Stimulated activated CD4-positive, alpha-beta T cell treated with anti-CD3 and anti-CD28 coated beads, Interleukin-15, amount 100 ng/mL, for 1 hour (primary cell): ENCODE results near the gene TBX20.
"Not testable (repeated sequence)": the region's sequence is repeated elsewhere in the genome, so short reads cannot be mapped to it uniquely, and the experiment has no call there.

Source experiments
- DNase-seq, 2 donors: peaks; one replicate each; pipeline ENCODE4 v3.0.0-alpha.2; 2020; ENCODE audit warnings: low read depth in 1 of 2, low spot score in 1 of 2

Gene TBX20

DNA sequence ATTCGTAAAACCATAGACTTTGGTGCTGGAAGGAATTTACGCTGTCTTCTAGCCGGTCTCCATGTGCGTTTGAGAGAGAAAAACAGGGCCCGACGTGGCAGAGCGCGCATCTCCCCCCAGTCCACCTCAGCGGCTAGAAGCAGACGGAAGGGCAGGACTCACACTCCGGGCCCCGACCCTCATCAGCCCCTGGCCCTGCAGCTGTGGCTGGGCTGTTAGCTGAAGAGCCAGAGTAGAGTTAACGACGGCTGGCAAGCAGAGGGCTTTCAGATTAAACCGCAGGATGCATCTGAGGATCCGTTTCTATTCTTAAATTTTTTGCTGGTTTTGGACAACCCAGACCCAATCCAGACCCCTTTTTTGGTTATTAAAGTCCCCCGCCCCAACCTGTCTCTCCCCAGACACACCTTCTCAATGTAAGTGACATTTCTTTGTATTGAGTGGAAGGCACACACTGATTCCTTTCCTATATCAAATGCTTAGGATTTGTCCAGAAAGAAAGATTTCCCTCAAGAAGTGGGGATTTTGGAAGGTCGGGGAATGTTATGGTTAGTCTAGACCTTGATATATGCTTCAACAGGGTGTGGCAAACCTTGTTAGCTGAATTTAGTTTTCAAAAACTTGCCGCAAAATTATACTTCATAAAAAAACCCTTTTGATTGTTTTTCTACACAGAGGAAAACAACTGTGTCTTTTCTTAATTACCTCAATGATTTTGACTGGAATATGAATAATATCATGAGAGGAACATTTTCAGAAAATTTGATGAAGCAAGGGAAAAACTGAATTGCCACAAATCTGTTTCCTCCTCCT lies 1.7 kb upstream of the TBX20 start:
- no peak for DNase-seq

DNA sequence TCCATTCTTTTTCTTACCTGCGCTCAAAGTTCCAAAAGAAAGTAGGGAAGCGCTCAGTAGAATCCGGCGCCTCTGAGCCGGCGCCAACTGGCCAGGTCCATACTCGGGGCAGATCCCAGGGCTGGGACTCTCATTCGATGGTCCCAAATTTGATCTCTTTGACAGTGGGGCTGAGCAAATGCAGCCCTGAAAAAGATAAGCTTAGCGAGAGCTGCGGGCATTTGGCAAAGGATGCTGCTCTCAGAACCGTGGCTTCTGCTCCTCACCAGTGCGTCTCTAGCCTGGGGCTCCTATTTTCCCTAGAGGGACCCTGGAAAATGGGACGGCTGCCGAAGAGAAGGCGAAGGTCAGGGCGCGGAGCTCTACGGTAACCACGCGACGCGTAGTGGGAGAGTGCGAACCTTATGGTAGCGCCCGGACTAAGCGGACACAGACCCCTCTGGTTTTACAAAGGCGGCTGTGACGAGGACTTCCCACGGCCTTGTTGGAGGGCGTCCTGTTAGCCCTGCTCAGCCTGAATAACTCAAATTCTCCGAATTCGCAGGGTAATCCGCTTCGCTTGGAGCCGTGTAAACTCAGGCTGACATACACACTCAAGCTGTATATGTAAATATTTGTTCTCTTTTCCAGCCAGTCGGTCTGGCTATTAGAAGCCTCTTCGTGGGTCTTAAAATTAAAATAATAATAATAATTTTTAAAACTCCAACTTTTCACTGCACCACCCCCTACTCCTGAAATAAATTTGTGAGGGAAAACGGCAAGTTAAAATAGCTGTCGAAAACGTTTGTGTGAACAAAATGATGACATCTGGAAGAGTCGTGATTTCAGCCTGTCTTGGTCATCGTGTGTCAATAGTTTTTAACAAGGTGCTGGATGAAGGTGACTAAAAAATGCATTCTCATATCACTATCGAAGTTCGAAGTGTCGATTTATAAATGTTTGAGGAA lies 869 bp upstream of the TBX20 start:
- no peak for DNase-seq

DNA sequence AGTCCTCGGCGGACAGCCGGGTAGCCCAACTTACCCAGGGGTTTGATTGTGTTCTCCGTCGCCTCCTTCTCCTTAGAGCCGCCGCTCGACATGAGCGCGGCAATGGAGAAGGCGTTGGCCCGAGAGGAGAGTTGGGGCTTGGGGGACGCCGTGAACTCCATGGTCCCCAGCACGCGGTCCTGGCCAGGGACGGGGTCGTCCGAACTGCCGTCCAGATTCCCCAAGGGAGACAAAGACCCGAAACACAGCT lies 515 bp downstream of the TBX20 start:
- DNase-seq: no peak

DNA sequence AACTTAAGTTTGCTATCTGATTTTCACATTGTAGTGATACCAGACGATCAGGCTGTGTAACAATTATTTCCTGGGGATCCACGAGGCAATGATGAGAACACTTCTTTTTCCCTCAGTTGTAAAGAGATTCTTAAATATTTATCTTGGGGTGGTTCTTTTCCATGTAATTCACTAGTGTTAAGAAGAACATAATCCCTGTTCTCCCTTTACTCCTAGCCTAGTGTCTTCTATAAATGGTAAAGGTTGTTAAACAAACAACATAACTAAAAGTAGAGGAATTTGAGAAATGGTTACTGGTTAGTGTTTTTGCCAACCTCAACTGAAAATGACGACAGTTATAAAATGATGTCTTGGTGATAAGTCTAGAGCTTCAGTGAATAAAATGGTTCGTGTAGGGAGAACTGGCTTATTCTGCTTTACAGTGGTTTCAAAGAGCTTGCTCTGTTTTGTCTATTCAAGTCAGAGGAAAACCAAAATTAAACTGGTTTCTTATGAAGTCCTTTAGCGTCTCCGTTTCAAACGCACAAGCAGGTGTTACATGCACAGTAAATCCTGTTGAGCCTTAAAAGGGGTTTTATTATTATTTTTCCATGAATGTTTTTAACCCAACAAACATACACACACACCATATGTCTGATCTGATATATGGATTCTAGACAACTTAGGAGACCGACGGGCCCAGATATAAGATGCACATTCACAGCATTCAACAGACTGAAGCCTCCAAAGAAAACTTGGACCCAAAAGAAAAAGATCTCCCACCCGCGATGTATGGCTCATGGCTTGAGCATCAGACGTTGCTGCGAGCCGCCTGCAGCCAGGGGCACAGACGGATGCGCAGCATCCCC lies 1.1 kb downstream of the TBX20 start:
- no peak for DNase-seq

DNA sequence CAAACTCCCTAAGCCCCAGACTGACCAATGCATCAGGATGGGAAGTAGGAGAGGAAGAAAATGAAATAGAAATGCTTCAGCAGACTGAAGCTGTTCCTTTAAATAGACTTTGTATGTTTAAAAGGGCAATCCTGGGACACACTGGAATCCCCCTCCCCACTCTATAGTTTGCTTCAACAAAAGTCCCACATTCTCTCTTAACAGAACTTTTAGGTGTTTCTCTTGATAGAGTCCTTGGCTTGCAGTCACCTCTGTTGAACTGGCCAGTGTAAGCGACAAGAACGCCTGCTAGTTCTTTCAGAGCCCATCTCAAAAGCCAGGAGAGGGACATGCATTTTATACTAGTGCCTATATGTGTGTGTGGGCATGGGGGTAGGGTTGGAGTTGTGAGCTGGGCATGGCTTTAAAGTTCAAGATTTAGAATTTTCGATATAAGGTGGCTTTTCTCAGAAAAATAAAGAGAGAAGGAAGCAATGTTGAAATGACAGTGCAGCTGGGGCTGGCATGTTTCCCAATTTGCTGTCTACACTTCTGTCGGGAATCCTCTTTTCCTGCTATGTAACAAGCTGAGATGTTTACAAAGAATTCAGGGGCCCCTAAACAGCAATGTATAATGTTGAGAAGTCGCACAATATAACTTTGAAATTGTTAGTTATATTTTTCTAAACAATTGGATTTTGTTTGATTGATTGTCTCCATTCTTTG lies 2.1 kb downstream of the TBX20 start:
- no peak for DNase-seq

DNA sequence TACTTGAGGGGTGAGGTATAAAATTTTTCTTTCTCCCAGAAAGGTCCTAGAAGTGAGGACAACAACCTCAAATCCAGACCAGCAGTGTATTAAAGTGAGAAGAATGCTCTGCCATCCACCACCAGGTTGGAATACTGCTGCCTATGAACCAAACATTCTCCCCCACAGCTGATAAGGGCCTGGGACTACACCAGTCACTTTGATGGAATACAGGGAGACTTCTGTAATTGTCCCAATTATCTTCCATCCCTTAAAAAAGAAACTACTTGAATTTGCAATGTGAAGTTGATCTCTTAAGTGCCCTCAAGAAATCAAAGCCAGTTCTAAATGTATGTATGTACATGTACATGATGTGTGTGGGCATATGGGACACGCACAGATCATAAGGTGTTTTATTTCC lies 3.0 kb downstream of the TBX20 start:
- no peak for DNase-seq

DNA sequence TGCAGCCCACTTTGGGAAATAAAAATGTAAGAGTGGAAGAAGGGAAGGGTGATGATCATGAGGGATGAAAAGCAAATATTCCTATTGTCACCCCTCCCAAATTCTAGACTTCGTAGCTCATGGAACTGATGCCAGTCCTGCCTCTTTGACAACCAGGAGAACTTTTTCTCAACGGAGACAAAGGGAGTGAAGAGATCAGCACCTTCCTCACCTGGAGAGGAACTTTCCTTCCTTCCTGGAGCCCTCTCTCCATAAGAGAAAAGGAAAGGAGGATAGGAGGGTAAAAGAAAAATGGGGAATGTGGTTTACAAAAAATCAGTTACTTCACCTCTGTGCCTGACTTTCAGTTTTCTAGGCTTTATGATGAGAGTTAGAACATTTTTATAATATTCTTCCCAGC lies 3.4 kb downstream of the TBX20 start:
- no peak for DNase-seq

DNA sequence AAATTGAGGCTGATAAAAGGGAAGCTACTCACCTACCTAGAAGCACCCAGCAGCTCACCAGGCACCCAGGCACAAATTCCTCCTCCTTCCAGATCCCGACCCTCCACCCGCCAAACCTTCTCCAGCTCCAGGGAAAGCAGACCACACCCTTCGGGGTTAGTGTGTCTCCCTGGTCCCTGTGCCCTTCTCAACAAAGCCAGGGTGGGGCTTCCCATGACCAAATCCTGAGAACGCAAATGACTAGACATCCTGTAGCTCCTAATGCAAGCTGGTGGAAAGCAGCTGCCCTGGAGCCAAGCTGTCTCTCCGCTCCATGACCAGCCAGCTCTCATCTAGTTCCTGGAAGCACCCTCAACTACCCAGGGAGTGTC lies 4.4 kb downstream of the TBX20 start:
- DNase-seq: no peak

DNA sequence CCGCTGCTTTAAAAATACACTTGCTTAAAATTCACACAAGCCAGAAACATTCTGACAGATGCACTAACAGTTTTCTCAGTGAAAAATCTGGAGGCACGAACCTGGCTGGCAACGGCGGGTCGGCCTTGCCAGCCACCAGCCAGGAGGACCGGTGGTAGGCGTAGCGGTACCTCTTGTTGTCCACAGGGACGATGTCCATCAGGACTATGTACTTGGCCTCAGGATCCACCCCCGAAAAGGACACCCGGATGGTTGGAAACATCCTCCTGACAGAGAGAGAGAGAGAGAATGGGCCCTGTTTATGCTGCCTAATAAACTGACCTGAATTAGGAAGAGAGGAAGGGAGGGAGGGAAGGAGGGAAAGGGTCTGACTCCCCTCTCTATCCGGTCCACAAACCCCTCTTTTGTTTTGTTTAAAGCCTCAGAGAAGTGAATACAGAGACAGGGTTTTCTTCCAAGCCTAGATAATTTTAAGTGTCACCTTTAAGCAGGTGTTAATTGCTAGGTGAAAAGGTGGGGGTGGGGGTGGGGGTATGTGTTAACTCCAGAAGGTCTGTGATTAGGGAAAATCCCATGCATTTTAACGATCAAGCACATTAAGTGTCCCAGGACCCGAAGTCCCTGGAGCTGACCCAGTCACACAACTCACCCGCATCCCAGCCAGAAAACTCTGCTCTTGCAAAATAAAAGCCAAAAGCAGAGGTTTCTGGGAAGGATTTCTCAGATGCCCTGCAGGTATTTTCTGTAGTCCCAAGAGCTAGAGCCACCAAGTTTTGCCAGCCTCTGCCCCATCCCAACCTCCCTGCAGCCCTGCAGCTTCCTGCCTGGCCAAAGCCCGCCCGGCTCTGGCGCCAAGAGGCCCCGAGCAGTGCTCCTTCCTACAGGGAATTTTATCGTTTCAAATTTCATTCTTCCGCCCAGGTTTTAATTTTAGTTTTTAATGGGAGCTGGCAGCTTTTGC lies 5.0 kb downstream of the TBX20 start:
- DNase-seq: no peak

DNA sequence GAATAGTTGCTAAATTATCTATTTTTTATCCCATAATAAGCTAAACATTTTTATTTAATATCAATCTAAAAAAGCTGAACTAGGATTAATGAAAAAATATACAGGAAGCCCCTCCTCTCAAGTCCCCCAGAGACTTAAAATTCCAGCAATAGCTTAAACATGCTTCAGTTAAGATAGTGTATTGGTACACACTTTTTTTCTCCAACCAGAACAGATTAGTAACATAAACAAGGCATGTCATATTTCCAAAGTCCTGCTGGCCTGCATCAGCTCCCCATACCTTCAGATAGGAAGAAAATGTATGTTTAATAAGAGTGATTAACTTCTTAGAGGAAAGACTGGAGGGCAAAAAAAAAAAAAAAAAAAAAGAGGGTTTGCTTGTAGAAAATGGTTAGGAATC lies 7.1 kb downstream of the TBX20 start:
- DNase-seq: no peak

- no peak for DNase-seq
Observed at GRCh38 chr7:35241884-35242283, 12.0 kb downstream of the TBX20 start.

DNA sequence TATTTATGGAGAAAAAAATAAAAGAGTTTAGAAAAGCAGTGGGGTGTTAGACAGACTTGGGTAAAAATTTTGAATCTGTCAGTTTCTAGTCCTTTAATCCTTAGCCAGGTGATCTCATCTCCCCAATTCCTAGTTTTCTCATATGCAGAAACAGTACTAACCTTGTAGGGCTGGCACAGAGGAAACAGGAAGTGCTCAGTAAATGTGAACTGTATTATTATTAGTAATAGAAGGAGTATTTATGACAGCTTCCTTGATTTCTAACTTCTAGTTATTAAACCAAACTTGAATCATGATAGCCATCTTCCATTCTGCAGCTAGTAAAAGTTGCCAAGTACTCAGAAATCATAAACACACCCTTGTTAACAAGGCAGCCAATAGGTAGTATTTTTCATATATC lies 12.5 kb downstream of the TBX20 start:
- DNase-seq: no peak

GRCh38 chr7:35241008-35241407 lies 12.9 kb downstream of the TBX20 start:
- DNase-seq: not testable (repeated sequence)

- DNase-seq: not testable (repeated sequence)
Observed at GRCh38 chr7:35238456-35238855, 15.4 kb downstream of the TBX20 start.

DNA sequence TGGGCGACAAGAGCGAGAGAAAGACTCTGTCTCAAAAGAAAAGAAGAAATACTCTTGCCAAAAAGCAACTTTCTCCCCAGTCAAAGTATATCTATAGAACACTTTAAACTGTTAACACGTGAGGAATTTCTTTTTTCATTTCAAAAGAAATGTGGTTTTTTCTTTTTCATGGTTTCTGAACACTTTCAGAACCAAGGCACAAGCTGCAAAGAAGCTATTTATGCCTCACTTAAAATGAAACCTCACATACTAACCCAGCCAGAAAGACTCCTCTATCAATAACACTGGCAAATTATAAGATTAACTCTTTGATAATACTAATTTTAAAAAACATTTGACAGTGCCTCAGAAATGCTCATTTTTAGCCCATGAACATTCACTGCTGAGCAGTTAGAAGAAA lies 20.9 kb downstream of the TBX20 start:
- DNase-seq: no peak

DNA sequence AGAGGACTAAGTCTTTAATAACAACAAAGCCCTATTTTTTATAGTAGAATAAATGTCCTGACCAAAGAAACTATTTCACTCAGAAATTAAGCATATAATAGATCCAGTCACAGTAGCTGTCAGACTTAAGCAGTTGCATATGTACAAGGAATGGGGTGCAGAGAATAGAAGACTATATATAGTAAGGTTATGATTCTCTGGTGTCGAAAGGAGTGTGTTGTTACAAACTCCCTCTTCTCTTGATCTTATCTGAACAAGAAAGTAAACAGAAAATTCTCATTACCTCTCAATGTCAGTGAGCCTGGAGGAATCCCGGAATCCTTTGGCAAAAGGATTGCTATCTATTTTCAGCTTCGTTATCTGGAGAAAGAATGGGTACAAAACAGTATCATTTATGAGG lies 22.7 kb downstream of the TBX20 start:
- not testable (repeated sequence) for DNase-seq

DNA sequence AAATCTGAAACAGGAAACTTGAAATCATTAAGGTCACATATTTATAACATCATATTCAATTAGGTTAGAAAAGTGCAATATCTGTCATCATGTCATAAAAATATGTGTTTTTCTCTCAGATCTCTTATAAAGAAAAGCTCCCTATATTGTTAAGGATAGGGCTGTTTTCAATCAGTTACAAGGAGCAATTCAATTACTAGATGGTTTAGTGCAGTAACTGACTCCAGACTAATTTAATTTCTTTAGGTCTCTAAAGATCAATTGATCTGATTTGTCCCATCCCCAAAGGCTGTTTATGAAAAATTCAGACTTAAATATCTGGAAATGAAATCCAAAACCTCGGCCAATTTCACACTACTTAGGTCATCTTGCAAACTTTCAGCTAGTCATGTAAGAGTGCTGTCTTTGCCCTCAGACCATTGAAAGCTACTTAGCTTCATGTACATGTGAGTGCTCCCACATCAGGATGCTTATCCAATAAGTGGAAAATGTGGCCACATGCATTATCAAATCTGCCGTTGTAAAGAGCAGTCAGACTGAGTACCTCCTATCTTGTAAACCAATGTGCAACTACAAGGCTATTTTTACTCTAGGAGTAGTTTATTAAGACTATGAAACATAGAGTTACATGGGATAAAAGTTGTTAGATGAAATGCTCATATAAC lies 24.7 kb downstream of the TBX20 start:
- DNase-seq: not testable (repeated sequence)

GRCh38 chr7:35228496-35229051 lies 25.3 kb downstream of the TBX20 start:
- DNase-seq: not testable (repeated sequence)

GRCh38 chr7:35227438-35227837 lies 26.5 kb downstream of the TBX20 start:
- not testable (repeated sequence) for DNase-seq
